Fibroblast of peridontal ligament (primary cell): ENCODE results near the gene PADI3.

Source experiments
- DNase-seq: peaks from one replicate; pipeline ENCODE4 v3.0.0-alpha.2; 2010; ENCODE audit errors: extremely low read depth

Gene PADI3

GRCh38 chr1:17274186-17275170, 25.6 kb downstream of the PADI3 start:
- peak; percentile 10 for DNase-seq

DNA sequence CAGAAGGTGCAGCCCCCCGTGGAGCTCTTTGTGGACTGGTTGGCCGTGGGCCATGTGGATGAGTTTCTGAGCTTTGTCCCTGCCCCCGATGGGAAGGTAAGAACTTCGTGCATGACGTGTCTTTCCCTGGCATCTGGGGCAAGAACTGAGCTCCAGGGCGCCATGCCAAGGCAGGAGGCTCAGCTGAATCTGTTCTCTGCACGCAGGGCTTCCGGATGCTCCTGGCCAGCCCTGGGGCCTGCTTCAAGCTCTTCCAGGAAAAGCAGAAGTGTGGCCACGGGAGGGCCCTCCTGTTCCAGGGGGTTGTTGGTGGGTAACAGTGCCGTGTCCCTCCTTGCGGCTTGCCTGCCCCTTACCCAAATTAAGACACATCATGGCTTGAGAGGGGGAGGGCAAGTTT, 27.7 kb downstream of the PADI3 start:
- DNase-seq, result no peak

DNA sequence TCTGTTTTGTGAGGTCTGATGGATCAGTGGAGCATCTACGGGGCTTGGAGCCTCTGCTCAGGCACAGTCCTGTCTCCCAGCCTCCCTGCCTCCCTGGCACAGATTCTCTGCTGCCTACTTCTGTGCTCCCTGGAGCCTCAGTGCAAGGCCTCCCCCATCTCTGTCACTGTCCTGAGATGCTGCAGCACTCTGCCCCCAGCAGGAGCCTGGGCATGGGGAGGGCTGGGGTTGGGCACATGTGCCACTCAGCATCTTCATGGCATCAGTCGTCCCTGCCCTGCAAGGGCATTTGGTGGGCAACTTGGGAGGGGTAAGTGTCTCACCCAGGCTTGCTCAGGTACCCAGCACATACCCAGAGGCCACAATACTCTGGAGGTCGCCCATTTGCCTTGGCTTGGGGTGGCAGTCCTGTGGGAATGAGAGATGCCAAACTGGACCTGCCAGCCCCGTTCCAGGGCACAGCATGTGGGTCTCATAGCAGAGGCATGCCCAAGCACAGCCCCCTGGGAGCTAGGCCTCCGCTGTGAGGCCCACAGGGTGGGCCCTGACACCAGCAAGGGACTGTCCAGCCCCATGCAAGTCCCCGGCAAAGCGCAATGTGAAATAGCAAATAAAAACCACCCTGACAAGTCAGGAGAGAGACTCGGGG, 28.7 kb downstream of the PADI3 start:
- DNase-seq, result no peak

DNA sequence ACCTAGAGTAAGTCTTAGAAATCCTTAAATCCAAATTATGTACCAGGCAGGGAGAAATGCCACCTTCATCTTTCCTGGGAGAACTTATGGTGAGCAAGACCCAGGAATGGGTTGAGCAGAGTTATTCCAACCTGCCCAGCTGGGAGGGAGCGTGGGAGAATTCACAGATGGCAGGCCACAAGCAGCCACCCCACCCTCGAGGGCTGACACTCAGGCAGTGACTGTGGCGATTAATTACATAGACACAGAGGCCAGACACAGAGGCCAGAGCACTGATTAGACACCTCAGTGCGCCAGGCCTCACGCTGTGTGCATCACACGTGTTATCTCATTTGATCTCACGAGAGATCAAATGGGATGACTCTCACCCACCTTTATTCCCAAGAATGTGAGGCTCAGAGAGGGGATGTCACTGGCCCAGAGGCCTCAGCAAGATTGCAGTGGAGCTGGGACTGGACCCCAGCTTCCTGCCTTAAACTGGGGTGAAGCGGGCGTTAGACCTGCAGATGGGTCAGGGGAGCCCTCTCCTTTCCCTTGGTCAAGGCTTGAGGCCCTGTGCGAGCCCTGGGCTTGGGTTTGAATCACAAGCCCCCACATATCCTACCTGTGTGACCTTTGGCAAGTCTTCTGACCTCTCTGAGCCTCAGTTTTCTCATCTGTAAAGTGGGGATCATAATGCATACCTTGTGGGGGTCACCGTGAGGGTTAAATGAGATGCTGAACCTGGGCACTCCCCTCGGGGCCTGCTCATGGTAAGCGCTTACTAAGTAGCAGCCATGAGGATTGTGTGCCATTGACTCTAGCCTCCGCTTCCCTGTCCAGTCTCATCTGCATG, 30.3 kb downstream of the PADI3 start:
- DNase-seq, result no peak

DNA sequence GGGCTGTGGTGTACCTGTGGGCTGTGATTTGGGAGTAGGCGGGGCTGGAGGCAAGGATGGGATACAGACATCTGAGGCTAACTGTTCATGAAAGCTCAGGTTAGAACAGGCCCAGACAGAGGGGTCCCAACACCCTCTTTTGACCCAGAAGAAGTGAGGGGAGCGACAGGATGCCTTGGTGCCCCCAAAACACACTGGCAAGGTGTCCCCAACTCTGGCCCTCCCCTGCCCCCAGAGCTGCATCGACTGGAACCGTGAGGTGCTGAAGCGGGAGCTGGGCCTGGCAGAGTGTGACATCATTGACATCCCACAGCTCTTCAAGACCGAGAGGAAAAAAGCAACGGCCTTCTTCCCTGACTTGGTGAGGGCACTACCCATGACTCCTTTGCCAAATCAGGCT, 31.5 kb downstream of the PADI3 start:
- no peak for DNase-seq

- no peak for DNase-seq
Measured at GRCh38 chr1:17280894-17281293, 32.0 kb downstream of the PADI3 start.

DNA sequence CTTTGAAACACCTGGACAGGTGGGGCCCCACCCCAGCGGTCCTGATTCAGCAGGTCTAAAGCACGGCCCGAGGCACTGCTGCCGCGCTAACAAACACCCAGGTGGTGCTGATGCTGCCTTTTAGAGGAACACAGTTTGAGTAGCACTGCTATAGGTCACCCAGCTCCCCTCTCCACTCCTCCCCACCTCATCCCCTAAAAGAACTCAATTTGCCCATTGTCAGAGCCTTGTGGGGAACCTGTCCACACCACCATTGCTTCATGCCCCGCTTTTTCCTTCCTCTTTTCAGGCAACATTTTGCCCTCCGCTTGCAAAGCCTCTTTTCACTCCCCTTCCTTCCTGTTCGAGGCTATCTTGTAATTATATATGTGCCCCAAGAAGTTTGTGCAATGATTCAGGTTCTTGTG, 32.9 kb downstream of the PADI3 start:
- DNase-seq, result no peak

DNA sequence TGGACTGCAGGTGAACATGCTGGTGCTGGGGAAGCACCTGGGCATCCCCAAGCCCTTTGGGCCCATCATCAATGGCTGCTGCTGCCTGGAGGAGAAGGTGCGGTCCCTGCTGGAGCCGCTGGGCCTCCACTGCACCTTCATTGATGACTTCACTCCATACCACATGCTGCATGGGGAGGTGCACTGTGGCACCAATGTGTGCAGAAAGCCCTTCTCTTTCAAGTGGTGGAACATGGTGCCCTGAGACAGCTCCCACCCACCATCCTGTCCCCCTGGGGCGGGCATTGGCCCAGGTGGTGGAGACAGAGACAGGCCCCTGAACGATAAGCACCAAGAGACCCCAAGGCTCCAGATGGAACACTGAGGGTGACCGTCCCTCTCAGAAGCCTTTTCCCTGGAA, 33.9 kb downstream of the PADI3 start:
- DNase-seq, result no peak

DNA sequence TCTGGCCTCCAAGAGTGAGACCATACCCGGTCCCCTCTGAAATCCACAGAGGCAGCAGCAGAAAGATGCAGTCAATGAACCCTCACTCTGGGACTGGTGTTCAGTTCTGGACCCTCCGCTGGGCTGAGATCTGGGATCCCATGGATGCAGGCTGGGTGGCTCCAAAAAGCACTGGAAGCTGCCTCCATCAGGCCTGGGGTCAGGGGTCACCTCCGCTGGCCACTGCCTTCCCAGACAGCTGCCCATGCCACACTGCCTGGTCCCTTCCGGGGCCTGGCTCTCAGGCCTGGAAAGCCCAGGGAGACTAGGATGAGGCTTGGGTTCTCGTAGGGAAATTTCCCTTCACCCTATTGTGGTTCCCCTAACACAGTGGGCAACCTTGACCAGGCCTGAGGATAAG, 37.7 kb downstream of the PADI3 start:
- DNase-seq, result no peak

DNA sequence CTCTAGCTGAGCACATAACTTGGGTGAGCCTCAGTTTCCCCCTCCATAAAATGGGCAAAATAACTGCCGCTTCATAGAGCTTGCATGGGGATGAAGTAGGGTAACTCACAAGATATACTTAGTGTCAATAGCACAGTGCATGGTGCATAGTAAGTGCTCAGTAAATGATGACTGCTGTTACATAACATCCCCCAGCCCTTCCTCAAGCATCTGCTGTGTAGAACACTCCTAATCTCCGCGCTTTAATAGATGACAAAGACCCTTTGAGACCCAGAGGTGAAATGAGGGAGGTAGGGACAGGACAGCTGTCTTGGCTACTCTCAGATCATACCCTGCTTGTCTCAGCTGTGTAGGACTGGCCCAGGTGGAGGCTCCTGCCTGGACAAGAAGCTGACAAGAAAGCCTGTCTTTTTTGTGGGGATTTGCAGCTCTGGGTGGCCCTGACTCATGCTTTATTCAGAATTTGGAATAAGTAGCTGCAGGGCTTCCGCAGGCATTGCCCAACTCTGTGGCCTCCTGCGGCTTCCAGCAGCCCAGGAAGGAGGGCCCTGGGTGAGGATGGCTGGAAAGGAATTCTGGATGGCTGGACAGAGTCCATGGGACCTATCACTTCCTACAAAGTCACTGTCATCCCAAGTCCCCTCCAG, 38.4 kb downstream of the PADI3 start:
- peak; percentile 77 for DNase-seq

- DNase-seq, result peak; percentile 85
Measured at GRCh38 chr1:17289721-17290120, 40.8 kb downstream of the PADI3 start.

- no peak for DNase-seq
Measured at GRCh38 chr1:17290553-17290952, 41.7 kb downstream of the PADI3 start.

DNA sequence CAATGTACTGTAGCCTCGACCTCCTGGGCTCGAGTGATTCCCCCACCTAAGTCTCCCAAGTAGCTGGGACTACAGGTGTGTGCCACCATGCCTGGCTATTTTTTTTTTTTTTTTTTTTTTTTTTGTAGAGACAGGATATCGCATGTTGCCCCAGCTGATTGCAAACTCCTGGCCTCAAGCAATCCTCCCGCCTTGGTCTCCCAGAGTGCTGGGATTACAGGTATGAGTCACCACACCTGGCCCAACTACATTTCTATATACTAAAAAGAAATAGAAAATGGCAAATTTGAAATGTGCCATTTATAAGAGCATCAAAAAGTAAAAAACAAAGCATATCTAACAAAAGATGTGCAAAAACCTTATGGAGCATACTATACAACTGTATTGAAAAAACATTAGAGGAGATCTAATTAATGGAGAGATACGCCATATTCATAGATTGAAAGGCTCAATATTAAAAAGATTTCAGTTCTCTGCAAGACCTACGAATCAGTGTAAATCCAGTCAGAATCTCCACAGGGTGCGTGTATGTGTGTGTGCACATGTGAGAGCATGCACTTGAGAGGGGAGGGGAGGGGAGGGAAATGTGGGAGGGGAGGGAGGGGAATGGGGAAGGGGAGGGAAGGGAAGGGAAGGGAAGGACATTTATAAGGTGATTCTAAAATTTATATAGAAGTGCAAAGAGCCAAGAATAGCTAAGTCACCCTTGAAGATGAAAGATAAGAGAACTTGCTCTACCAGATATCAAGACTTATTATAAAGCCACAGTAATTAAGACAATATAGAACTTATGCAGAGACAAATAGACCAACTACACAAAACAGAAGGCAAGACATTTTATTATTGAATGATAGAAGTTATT, 43.6 kb downstream of the PADI3 start:
- DNase-seq, result no peak

DNA sequence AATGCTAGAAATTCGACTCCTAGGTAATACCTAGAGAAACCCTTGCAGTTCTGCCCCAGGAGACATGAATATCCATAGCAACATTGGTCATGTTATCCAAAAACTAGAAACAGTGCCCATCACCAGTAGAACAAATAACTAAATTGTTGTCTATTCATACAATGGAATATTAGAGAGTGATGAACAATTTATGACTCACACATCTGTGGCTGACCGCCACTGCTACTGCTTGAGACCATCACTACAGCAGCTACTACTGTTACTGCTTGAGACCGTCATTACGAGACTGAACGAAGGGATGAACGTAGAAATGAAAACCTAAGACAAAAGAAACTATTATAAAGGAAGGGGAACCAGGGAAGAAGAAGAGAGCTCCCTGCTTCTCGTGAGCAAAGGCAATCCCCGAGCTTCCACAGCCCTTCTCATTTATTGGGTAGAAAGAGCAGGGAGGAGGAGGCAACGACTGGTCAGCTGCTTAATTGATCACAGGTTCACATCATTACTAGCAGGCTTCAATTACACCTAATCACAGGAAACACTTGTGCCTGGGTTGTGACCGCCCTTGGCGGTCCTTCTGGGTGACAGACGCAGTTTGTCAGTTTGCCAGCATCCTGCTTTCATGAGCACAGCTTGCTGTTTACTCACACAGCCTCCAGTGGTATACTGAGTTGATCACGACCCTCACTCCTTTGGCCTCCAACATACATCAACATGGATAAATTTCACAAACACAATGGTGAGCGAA, 45.0 kb downstream of the PADI3 start:
- no peak for DNase-seq

DNA sequence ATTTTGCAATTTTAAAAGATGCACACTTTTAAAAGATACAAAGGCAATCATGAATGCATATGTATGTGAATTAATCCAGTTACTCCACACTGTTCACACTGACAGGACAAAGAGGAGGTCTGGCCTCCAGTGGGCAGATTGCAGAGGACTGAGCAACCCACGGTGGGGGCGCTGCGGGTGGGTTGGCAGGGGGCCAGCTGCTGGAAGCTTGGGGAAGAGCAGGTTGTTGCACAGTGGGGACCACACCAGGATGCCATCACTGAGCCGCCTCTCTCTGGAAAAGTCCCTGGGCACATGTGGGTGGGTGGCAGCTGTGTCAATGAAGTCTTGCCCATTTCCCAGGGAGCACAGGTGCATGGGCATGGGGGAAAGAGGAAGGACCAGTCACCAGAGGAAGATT, 46.4 kb downstream of the PADI3 start:
- no peak for DNase-seq

GRCh38 chr1:17296086-17296485, 47.2 kb downstream of the PADI3 start:
- DNase-seq, result no peak

- DNase-seq, result no peak
Measured at GRCh38 chr1:17297991-17298390, 49.1 kb downstream of the PADI3 start.

DNA sequence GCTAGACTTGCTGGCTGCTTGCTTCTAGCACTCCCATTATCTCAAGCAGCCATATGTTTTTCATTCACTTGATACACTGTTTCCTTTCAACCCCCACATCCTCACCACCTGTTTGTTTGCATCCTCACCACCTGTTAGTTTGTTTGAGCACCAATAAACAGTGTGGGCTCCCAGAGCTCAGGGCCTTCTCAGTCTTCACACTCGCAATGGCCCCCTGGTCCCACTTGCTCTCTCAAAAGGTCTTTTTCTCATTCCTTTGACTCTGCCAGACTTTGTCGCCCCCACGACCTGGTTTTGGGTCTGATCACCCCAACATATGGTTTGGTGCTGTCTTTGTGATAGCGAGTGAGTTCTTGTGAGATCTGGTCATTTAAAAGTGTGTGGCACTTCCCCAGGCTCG, 52.9 kb downstream of the PADI3 start:
- DNase-seq, result no peak

- no peak for DNase-seq
Measured at GRCh38 chr1:17304151-17304825, 55.4 kb downstream of the PADI3 start.

GRCh38 chr1:17304826-17305175, 55.9 kb downstream of the PADI3 start:
- DNase-seq, result no peak
